RWPE1 (cell line): ENCODE data around the gene IGF1R.

ENCODE experiments used
- CTCF ChIA-PET: fragments of 350-600 bp; sonication (Branson Sonifier 250); formaldehyde crosslinking; extraction: SDS; loops from one replicate; lab custom pipeline; 2021; lab: Yijun Ruan, JAX
- POLR2A ChIA-PET: fragments of 400-600 bp; formaldehyde crosslinking; extraction: SDS; loops from one replicate; lab custom pipeline; 2020; ENCODE audit warnings: antibody characterized with exemption; ENCODE audit not compliant: low non-redundant PET; lab: Yijun Ruan, JAX
- DNase-seq: peaks from one replicate; pipeline ENCODE4 v3.0.0; 2012; ENCODE audit warnings: low spot score
- H3K27ac ChIP-seq: fragments of 450-650 bp; 2 replicates; pipeline ENCODE4 v1.5.1; 2017
- CTCF ChIP-seq: fragments of 450-650 bp; conservative IDR thresholded peaks from 2 replicates; pipeline ENCODE4 v1.5.1; 2017; ENCODE audit warnings: low read depth, mild to moderate bottlenecking

The IGF1R gene

GRCh38 chr15:98826658-98827057, 178.3 kb downstream of the IGF1R start:
- H3K27ac ChIP-seq = no peak overlapping the region
- ChIA-PET POLR2A (no interaction called here), CTCF (interaction anchor here (0.7 kb wide), 1 partner anchor 274 kb away, joined by 4 read pairs; no protein-coding TSS in a partner anchor)
- DNase-seq = no peak
- TF ChIP-seq CTCF = no peak

GRCh38 chr15:98827217-98827616, 178.9 kb downstream of the IGF1R start:
- CTCF ChIA-PET = interaction anchor here (0.7 kb wide), 1 partner anchor 273 kb away, joined by 4 read pairs; no protein-coding TSS in a partner anchor

GRCh38 chr15:98830034-98830634, 181.8 kb downstream of the IGF1R start:
- POLR2A ChIA-PET = interaction anchor here (0.6 kb wide), 1 partner anchor 152 kb away, joined by 3 read pairs; no protein-coding TSS in a partner anchor
- CTCF ChIA-PET = no interaction called here
- no peak overlapping the region for H3K27ac ChIP-seq

More at GRCh38 chr15:98827217-98827616, 178.9 kb downstream of the IGF1R start:
- TF ChIP-seq CTCF = no peak
- DNase-seq = no peak
- no peak overlapping the region for H3K27ac ChIP-seq
- POLR2A ChIA-PET = no interaction called here

GRCh38 chr15:98834976-98835375, 186.6 kb downstream of the IGF1R start:
- CTCF ChIA-PET = no interaction called here
- no peak for TF ChIP-seq CTCF

More at GRCh38 chr15:98830034-98830634, 181.8 kb downstream of the IGF1R start:
- DNase-seq = no peak
- no peak for TF ChIP-seq CTCF

GRCh38 chr15:98835876-98836275, 187.5 kb downstream of the IGF1R start:
- ChIA-PET CTCF (no interaction called here), POLR2A (interaction anchor here (0.7 kb wide), 1 partner anchor 18 kb away, joined by 4 read pairs; no protein-coding TSS in a partner anchor)
- no peak overlapping the region for H3K27ac ChIP-seq
- no peak for DNase-seq
- TF ChIP-seq CTCF = no peak

More at GRCh38 chr15:98834976-98835375, 186.6 kb downstream of the IGF1R start:
- POLR2A ChIA-PET = no interaction called here
- H3K27ac ChIP-seq = no peak overlapping the region
- no peak for DNase-seq

- no peak for DNase-seq
- TF ChIP-seq CTCF = no peak
- CTCF ChIA-PET = no interaction called here
- H3K27ac ChIP-seq = no peak overlapping the region
- POLR2A ChIA-PET = no interaction called here
Observed at GRCh38 chr15:98838387-98839259, 190.3 kb downstream of the IGF1R start.
